GM19099 (cell line): ENCODE measurements around the gene CCDC136.
A peak's percentile ranks its signal among the peaks of the same experiment; 100 is the strongest.

ENCODE experiments used
- POLR2A ChIP-seq: IDR thresholded peaks from 3 replicates; pipeline ENCODE4 v1.6.1; 2011; ENCODE audit warnings: low read depth; ENCODE audit not compliant: insufficient read length; ENCODE audit errors: extremely low read depth

CCDC136 gene

GRCh38 chr7:128791121-128791971 lies at the start of gene CCDC136:
Gene CCDC136 (plus strand): TSS chr7:128791968. CDS start chr7:128792412, 444 bp downstream.
- peak; percentile 43 for TF ChIP-seq POLR2A

- no peak for TF ChIP-seq POLR2A
Observed at GRCh38 chr7:128742206-128742605, 49.6 kb upstream of the CCDC136 start.

DNA sequence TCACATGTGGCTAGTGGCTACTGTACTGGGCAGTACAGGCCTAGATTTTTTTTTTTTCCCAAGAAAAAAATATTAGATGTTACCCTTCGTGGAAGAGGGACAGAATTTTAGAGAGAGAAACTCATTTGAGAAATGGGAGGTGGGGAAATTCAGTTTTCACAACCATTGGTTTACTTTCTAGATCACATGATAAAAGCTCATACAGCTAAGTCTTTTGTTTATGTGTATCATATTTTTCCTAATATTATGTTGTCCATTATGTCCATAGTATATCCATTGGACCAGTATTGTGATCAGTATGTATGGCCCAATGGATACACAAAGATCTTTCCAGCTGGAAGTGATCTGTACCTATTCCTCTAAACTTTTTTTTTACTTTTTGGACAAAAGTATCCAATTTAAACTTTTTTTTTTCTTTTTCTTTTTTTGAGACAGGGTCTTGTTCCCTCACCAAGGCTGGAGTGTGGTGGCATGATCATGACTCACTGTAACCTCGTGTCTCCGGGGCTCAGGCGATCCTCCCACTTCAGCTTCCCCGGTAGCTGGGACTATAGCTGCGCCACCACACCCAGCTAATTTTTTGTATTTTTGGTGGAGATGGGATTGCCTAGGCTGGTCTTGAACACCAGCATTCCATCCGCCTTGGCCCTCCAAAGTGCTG lies 48.5 kb upstream of the CCDC136 start:
- no peak for TF ChIP-seq POLR2A

DNA sequence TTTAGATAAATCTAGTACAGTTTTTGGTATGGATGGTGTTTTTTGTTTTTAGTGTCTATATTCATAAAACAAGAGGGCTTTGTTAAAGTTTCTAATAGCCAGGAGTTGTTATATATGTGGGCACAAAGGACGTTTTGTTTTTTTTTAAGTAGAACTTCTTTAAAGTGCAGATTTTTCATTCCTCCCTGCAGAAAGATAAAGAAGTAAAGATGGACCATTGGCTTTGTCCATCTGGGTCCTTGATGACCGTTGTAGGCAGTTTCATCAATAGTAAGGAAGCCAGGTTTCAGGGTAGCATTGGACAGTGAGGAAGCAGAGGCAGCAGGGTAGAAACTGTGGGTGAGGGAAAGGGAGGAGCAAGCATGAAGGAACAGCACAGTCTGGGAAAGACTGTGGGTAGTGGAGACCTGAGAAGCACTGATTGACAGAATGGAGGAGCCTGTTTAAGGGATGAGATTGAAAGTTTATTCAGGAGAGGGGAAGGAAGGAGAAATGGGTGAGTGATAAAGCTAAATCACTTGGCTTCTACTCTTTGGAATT lies 47.3 kb upstream of the CCDC136 start:
- no peak for TF ChIP-seq POLR2A

DNA sequence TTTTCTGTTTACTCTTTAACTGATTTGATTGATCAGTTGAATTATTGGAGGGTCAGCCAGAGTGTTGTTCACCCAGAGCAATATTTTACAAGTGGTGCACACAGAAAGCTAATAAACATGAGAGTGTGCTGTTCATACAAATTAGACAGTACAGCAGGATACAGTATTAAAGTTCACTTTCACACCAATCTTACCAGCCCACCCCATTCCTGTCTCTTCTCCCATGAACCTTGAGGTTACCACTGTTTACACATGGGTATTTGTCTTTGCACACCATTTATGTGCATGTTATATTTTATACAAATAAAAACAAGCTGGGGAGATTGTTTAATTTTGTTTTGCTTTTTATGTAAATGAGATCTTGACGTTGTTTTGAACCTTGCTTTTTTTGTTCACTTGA lies 46.1 kb upstream of the CCDC136 start:
- no peak for TF ChIP-seq POLR2A

DNA sequence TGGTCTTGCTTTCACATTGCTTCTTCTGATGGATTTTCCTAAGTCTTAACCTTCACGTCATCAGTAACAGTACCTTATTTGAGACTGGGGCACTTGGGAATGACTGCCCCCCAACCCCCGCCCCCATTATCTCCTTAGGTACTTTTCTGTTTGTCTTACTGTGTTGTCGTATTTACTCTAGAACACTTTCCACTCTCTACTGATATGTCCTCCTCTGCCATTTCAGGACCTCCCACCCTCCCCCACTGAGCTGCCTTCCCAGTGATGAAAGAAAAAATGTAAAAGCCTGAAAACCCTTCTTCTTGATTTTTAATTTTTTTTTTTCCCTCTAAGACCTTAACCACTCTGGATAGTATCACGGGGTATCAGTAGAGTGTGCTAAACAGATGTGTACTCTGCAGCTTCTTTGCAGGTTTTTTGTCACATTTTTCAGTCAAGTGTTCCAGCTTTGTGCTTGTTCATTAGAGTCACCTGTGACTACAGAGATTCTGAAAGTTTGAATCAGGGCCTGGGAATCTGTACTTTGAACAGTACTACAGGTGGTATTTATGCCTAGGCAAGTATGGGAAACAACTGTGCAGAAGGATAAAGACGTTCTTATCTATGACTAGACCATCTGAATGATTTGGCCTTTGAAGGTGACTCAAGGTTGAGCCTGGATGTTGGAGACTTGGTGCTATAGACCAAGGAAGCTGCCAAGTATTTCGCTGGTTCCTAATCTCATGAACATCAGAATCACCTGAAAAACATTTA lies 44.3 kb upstream of the CCDC136 start:
- TF ChIP-seq POLR2A: no peak

- TF ChIP-seq POLR2A: no peak
Observed at GRCh38 chr7:128752251-128752650, 39.5 kb upstream of the CCDC136 start.

- no peak for TF ChIP-seq POLR2A
Observed at GRCh38 chr7:128755075-128755818, 36.5 kb upstream of the CCDC136 start.

- no peak for TF ChIP-seq POLR2A
Observed at GRCh38 chr7:128755819-128756476, 35.8 kb upstream of the CCDC136 start.

GRCh38 chr7:128757203-128757602 lies 34.6 kb upstream of the CCDC136 start:
- no peak for TF ChIP-seq POLR2A

DNA sequence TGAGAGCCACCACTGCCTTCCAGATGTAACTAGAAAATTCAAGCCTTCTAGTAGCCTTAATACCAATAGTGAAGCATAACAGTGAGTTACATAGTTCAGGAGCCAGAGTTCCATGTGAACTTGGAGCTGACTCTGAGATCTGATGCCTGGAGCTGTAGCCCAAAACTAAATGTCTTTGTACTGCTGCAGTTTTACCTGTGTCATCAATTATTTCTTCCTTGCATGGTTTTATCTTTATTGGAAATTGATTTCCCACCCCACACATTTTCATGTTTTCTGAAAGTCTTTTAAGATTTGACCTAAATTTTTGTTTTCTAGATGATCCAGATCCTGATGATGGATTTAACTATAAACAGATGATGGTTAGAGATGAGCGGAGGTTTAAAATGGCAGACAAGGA lies 33.2 kb upstream of the CCDC136 start:
- TF ChIP-seq POLR2A: no peak

GRCh38 chr7:128759242-128759641 lies 32.5 kb upstream of the CCDC136 start:
- no peak for TF ChIP-seq POLR2A

DNA sequence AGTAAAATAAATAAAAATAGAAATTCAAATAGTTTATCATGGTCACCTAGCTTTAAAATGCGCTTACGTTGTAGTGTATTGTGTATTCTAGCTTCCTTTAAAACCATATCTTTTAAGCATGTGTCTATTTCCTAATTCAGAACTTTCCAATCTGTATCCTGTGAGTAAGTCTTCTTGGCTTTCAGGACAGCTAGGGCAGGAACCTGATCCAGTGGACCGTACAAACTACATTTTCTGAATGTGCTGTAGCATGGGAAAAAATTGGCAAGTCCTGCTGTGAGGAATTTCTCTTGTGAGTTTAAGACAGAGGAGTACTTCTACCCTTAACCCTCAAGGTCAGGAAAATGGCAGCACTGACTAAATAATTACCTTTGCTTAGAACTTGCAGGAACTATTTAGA lies 28.2 kb upstream of the CCDC136 start:
- no peak for TF ChIP-seq POLR2A
